Skin of body (tissue), 2 donors: Measurements from ENCODE around the gene WDR6. TPM values are rescaled to one million over a fixed set of nuclear protein-coding genes. Genes with fewer than 3 reads are reported as not detected.

Experiments
- DNase-seq: peaks from one replicate; lab custom pipeline; 2025; lab: John Stamatoyannopoulos, UW
- total RNA-seq: library from RNA; depleted of rRNA; stranded (reverse); fragments of >200 nt; gene quantifications from one replicate; pipeline ENCODE4 v1.2.3, GENCODE V29; 2014

Gene WDR6, protein sequence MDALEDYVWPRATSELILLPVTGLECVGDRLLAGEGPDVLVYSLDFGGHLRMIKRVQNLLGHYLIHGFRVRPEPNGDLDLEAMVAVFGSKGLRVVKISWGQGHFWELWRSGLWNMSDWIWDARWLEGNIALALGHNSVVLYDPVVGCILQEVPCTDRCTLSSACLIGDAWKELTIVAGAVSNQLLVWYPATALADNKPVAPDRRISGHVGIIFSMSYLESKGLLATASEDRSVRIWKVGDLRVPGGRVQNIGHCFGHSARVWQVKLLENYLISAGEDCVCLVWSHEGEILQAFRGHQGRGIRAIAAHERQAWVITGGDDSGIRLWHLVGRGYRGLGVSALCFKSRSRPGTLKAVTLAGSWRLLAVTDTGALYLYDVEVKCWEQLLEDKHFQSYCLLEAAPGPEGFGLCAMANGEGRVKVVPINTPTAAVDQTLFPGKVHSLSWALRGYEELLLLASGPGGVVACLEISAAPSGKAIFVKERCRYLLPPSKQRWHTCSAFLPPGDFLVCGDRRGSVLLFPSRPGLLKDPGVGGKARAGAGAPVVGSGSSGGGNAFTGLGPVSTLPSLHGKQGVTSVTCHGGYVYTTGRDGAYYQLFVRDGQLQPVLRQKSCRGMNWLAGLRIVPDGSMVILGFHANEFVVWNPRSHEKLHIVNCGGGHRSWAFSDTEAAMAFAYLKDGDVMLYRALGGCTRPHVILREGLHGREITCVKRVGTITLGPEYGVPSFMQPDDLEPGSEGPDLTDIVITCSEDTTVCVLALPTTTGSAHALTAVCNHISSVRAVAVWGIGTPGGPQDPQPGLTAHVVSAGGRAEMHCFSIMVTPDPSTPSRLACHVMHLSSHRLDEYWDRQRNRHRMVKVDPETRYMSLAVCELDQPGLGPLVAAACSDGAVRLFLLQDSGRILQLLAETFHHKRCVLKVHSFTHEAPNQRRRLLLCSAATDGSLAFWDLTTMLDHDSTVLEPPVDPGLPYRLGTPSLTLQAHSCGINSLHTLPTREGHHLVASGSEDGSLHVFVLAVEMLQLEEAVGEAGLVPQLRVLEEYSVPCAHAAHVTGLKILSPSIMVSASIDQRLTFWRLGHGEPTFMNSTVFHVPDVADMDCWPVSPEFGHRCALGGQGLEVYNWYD
- total RNA-seq: 55.6 TPM

GRCh38 chr3:49007068-49007770, at the start of gene WDR6:
WDR6 (plus strand) TSS chr3:49007391; CDS start chr3:49007432, 41 bp downstream.
- DNase-seq: peak; percentile 90

DNA sequence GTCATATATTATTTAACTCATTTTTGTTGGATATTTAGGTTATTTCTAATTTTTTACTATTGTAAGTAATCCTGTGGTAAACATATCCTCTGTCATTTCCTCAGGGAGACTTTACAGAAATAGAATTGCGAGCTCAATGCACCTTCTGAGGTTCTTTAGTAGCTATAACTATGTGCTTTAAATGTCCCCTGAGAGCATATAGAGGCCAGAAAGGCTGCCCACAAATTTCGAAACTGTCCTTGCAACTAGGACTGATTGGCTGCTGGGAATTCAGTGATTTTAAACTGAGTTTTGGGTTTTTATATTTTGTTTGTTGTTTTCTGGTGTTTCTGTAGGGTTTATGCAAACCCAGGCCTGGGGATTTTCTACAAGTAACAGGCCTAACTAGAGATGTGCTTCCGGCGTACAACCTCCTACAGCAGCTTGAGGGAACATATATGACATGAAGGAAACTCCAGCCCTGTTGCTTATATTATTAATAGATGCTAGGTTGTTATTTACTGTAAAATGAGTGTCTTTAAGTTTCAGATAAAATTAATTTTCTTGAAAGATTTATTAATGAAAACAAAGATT, 46.3 kb upstream of the WDR6 start:
- DNase-seq: no peak

DNA sequence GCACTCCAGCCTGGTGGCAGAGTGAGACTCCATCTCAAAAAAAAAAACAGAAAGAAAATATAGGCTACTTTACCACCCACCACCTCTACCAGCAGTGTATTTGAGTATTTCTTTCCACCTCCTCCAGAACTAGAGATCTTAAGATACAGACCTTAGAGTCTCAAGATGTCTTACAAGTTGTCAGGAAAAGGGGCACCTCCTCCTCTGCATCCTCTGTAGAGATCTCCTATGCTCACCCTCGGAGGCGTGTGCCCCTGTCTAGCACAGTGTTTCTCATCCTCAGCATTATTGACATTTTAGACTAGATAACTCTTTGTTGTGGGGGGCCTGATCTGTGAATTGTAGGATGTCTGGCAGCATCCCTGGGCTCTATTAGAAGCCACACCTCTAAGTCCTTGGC, 44.9 kb upstream of the WDR6 start:
- no peak for DNase-seq

DNA sequence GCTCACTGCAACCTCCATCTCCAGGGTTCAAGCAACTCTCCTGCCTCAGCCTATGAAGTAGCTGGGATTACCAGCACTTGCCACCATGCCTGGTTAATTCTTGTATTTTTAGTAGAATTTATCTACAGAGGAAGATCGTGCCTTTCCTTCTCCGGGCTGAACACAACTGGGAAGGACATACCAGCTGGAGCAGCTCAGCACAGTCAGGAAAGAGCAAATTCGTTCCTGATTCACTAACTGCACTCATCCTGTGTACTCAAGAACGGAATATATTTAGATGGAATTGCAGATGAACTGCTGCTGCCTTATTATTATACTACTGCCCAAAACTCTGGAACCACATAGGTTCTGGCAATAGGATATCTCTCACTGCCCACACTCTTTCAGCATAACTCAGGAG, 44.3 kb upstream of the WDR6 start:
- DNase-seq: no peak

GRCh38 chr3:48963591-48963990, 43.6 kb upstream of the WDR6 start:
- no peak for DNase-seq

GRCh38 chr3:48966367-48966766, 40.8 kb upstream of the WDR6 start:
- DNase-seq: no peak

GRCh38 chr3:48966876-48967361, 40.3 kb upstream of the WDR6 start:
- DNase-seq: no peak

GRCh38 chr3:48970586-48970985, 36.6 kb upstream of the WDR6 start:
- no peak for DNase-seq

DNA sequence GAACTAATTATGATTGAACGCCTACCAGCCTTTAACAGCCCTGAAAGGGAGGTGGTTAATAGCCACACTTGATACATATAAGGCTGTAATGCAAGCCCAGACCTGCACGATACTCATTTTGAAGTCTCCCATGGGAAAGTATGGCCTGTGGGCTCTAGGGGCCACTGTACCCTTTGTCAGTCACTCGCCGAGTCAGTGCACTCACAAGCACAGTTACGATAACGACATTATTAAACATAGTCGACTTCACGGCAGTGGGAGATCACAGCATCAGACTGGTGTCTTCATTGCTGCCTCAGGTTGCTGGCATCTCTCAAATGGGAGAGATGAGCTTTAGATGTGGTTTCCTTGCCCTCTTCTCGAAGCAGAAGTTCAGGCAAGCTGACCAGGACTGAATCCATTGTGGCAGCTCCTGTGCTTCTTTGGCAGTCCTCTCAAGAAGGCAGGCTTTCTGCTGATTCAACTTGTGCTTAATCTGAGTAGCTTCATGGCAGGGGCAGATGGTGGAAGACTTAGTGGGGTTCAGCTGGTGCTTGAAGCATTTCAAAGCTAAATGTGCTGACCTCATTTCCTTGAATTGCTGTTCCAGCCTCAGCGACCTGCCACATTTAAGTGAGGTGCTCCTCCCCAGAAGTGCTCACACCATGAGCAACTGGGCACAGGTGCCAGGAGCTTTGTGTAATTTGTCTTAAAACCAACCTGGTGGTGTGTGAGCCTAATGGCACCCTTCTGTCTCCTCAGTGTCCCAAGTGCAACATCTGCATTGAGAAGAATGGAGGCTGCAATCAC, 32.9 kb upstream of the WDR6 start:
- DNase-seq: no peak

GRCh38 chr3:48979451-48979850, 27.7 kb upstream of the WDR6 start:
- no peak for DNase-seq

- no peak for DNase-seq
Measured at GRCh38 chr3:48980295-48980694, 26.9 kb upstream of the WDR6 start.

GRCh38 chr3:48982016-48982415, 25.2 kb upstream of the WDR6 start:
- DNase-seq: no peak

DNA sequence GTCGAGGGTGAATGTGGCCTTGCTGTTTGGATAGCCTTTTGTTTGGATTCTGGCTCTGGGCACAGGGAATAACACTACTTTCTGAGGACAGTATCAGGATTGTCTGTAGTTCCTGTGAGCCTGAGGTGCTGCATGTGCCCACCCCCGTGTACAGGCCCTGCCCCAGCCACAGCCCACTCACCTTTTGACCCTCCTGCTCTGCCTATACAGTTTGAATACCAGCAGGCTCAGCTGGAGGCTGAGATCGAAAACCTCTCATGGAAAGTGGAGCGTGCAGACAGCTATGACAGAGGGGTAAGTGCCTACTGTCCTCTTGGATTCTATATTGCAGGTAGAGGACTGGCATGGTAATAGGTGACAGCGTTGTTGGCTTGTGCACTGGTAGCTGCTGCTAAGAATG, 24.5 kb upstream of the WDR6 start:
- DNase-seq: no peak

- DNase-seq: no peak
Measured at GRCh38 chr3:48983096-48983495, 24.1 kb upstream of the WDR6 start.

GRCh38 chr3:48984663-48985062, 22.5 kb upstream of the WDR6 start:
- DNase-seq: no peak

DNA sequence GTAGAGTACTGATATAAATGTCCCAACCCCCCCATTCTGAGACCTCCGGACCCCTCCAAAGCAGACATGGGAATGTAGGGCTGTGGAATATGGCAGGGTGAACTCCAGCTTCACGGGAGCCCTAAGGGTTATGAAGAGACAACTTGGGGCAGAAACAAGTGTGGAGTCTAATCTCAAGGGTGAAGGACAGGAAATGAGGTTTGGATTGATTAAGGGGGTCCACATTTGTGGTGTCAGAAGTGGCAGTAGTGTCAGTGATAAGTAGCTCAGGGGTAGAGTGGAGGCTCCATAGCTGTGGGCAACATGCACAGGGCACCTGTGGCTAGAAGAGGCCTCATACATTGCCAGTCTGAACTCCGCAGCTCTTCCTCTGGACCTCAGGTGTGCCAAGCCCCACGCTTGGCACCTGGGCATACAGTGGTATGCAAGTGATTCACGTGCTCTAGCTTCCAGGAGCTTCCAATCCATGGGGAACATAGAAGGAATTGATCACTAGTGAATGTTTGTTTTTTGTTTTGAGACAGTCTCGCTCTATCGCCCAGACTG, 21.3 kb upstream of the WDR6 start:
- no peak for DNase-seq

DNA sequence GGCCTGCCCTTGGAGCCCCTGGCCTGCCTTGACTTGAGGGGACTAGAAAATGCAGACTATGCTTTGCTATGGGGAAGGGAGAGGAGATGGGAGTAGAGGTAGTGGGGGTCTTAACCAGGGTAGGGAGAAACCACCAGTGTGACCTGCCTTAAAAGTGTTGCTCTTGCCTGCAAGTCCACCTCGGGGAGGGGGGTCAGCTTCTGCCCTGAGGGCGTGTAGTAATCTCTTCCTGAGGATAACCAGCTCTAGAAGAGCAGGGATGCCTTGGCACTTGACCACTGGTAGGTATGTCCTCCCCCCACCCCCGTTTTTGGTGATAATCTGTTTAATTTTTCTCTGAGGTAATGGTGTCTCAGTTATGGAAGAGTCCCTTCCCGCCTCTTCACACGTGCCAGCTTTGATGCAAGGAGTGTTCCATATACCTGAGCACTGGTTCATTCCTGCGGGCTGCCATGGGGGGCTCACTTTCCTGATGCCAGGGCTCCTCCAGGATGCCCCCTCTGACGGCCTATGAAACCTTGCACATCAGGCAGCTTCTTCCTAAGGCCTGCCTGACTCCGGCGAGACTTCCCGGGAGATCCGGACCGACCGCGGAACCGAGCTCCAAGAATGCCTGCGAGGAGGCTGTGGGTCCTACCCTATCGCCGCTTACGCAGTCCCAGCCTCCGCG, 17.9 kb upstream of the WDR6 start:
- DNase-seq: peak; percentile 1

DNA sequence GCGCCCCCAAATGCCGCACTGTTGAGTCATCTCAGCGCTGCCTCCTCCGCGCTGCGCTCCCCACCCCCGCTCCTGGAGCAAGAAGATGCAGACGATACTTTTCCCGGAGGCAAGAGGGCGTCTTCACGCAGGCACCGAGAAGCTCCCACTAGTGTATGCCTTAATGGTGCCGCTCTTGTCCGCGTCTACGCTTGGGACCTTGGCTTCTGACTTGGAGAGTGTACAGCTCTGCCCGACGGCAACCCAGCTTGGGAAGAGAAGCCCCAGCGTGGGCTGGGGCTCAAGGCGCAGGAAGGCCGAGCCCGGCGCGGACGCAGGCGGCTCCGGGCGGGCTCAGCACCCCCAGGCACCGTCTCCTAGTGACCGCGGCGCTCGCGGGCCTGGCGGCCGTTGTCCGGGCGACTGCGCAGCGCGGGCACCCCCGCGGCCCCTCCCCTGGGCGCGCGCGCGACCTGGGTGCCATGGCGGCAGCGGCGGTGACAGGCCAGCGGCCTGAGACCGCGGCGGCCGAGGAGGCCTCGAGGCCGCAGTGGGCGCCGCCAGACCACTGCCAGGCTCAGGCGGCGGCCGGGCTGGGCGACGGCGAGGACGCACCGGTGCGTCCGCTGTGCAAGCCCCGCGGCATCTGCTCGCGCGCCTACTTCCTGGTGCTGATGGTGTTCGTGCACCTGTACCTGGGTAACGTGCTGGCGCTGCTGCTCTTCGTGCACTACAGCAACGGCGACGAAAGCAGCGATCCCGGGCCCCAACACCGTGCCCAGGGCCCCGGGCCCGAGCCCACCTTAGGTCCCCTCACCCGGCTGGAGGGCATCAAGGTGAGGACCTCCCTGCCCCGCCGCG, 17.2 kb upstream of the WDR6 start, which contains the start of gene P4HTM:
Gene P4HTM, plus strand, starts transcription at position 446 of the 840 bp plus-strand sequence. Its CDS starts 16 bp downstream, at position 462.
- DNase-seq: peak; percentile 87
